Ammon's horn (tissue), 1 donor: ENCODE data around the gene LMOD3.

Source experiments
- DNase-seq: peaks from one replicate; pipeline ENCODE4 v3.0.0-alpha.2; 2016; ENCODE audit warnings: low spot score

LMOD3 gene

GRCh38 chr3:69121950-69122349 lies 445 bp downstream of the LMOD3 start:
- DNase-seq = no peak

GRCh38 chr3:69121513-69121912 lies 882 bp downstream of the LMOD3 start:
- no peak for DNase-seq

- peak; percentile 88 for DNase-seq
Observed at GRCh38 chr3:69120879-69121464, 1.4 kb downstream of the LMOD3 start.

GRCh38 chr3:69119681-69120080 lies 2.7 kb downstream of the LMOD3 start:
- DNase-seq = no peak

GRCh38 chr3:69119138-69119537 lies 3.3 kb downstream of the LMOD3 start:
- DNase-seq = no peak

- no peak for DNase-seq
Observed at GRCh38 chr3:69118555-69118954, 3.8 kb downstream of the LMOD3 start.

GRCh38 chr3:69116897-69117296 lies 5.5 kb downstream of the LMOD3 start:
- peak; percentile 88 for DNase-seq

GRCh38 chr3:69116162-69116561 lies 6.2 kb downstream of the LMOD3 start:
- DNase-seq = peak; percentile 46

GRCh38 chr3:69115731-69116130 lies 6.7 kb downstream of the LMOD3 start:
- no peak for DNase-seq

- DNase-seq = no peak
Observed at GRCh38 chr3:69113536-69113935, 8.9 kb downstream of the LMOD3 start.

- DNase-seq = no peak
Observed at GRCh38 chr3:69110941-69111546, 11.4 kb downstream of the LMOD3 start.

GRCh38 chr3:69108811-69109210 lies 13.6 kb downstream of the LMOD3 start:
- DNase-seq = no peak

GRCh38 chr3:69107841-69108240 lies 14.6 kb downstream of the LMOD3 start:
- DNase-seq = no peak

- no peak for DNase-seq
Observed at GRCh38 chr3:69105320-69105719, 17.1 kb downstream of the LMOD3 start.

- no peak for DNase-seq
Observed at GRCh38 chr3:69104586-69104985, 17.8 kb downstream of the LMOD3 start.

- no peak for DNase-seq
Observed at GRCh38 chr3:69103123-69103522, 19.3 kb downstream of the LMOD3 start.

- no peak for DNase-seq
Observed at GRCh38 chr3:69102384-69102783, 20.0 kb downstream of the LMOD3 start.

- DNase-seq = no peak
Observed at GRCh38 chr3:69099576-69099975, 22.8 kb downstream of the LMOD3 start.

GRCh38 chr3:69097407-69098086 lies 24.8 kb downstream of the LMOD3 start:
- DNase-seq = no peak

GRCh38 chr3:69096299-69096698 lies 26.1 kb downstream of the LMOD3 start:
- no peak for DNase-seq

GRCh38 chr3:69095636-69096035 lies 26.8 kb downstream of the LMOD3 start:
- no peak for DNase-seq

GRCh38 chr3:69094467-69095205 lies 27.8 kb downstream of the LMOD3 start:
- peak; percentile 56 for DNase-seq

GRCh38 chr3:69092030-69092516 lies 30.3 kb downstream of the LMOD3 start:
- DNase-seq = peak; percentile 83
